HepG2 (cell line): ENCODE measurements around the gene WDR45B. TPM values are rescaled to one million over a fixed set of nuclear protein-coding genes. Genes with fewer than 3 reads are reported as not detected.

Experiments used
- ATAC-seq: fragments of 200-7000 bp; cut with Tn5 transposase; 3 replicates; pipeline ENCODE4 v1.9.1; 2020; ENCODE audit warnings: mild to moderate bottlenecking, moderate library complexity
- BruUV-seq: library from RNA; stranded (reverse); fragments of 400-500 nt; replicated peaks from 2 replicates; lab custom pipeline; 2021; lab: Mats Ljungman, UMichigan
- CTCF ChIA-PET: fragments of 300-600 bp; formaldehyde crosslinking; extraction: SDS; loops from one replicate; lab custom pipeline; 2021; ENCODE audit warnings: low total read pairs, inconsistent platforms, low intra/inter-chr PET ratio; lab: Yijun Ruan, JAX
- POLR2A ChIA-PET: fragments of 350-600 bp; sonication (Branson Sonifier 250); formaldehyde crosslinking; loops from one replicate; lab custom pipeline; 2020; ENCODE audit warnings: antibody characterized with exemption, inconsistent platforms; lab: Yijun Ruan, JAX
- DNase-seq: peaks from one replicate; pipeline ENCODE4 v3.0.0-alpha.2; 2015; ENCODE audit warnings: low spot score
- FAIRE-seq: peaks from 3 replicates; lab custom pipeline; 2011; peaks lifted over from hg19 to GRCh38; lab: Jason Lieb, UNC
- H2AFZ ChIP-seq: one replicate; pipeline ENCODE4 v1.6.1; 2011; ENCODE audit warnings: low read length, inconsistent platforms
- H3K27ac ChIP-seq: fragments of 300-600 bp; 3 replicates; pipeline ENCODE4 v1.8.0; 2011; ENCODE audit warnings: mixed run types, mild to moderate bottlenecking, mixed read lengths, low read length, inconsistent platforms; ENCODE audit not compliant: insufficient read depth; ENCODE audit errors: extremely low read length
- H3K27me3 ChIP-seq, 2 experiments: fragments of 200-600 bp in 1 of 2; 2 replicates in 1 of 2; 3 replicates in 1 of 2; pipeline versions ENCODE4 v1.6.0 to v1.8.0; 2011; ENCODE audit warnings: low read length in 2 of 2, mild to moderate bottlenecking in 2 of 2, moderate library complexity in 2 of 2, inconsistent platforms in 1 of 2; ENCODE audit not compliant: insufficient read depth in 2 of 2, control insufficient read depth in 1 of 2
- H3K36me3 ChIP-seq, 2 experiments: fragments of 200-600 bp in 1 of 2; replicated peaks in 1 of 2; 2 replicates in 1 of 2; 3 replicates in 1 of 2; pipeline versions ENCODE4 v1.5.1 to v1.8.0; 2011; ENCODE audit warnings: low read length in 2 of 2, inconsistent platforms in 1 of 2; ENCODE audit not compliant: insufficient read depth in 2 of 2, control insufficient read depth in 1 of 2
- H3K4me1 ChIP-seq: 2 replicates; pipeline ENCODE4 v1.5.1; 2012; ENCODE audit warnings: low read length, inconsistent platforms; ENCODE audit not compliant: insufficient read depth
- H3K4me2 ChIP-seq: 2 replicates; pipeline ENCODE4 v1.6.0; 2011; ENCODE audit warnings: low read depth, low read length, inconsistent platforms
- H3K4me3 ChIP-seq, 3 experiments: fragments of 200-600 bp in 1 of 3; sonication (generic), shearing (Covaris generic) in 1 of 3; replicated peaks in 1 of 3; 2 replicates each; pipeline ENCODE4 v1.5.1; 2011 to 2016; ENCODE audit warnings: low read length in 3 of 3, inconsistent platforms in 2 of 3, low read depth in 2 of 3, mild to moderate bottlenecking in 2 of 3, control low read depth in 1 of 3, mixed read lengths in 1 of 3; ENCODE audit not compliant: insufficient read depth in 1 of 3
- H3K79me2 ChIP-seq: one replicate; pipeline ENCODE4 v1.6.1; 2011; ENCODE audit warnings: low read length, inconsistent platforms; ENCODE audit not compliant: insufficient read depth
- H3K9ac ChIP-seq: 2 replicates; pipeline ENCODE4 v1.6.0; 2011; ENCODE audit warnings: mild to moderate bottlenecking, low read depth, low read length, inconsistent platforms; ENCODE audit not compliant: insufficient read depth
- H3K9me3 ChIP-seq: 2 replicates; pipeline ENCODE4 v1.5.1; 2012; ENCODE audit warnings: mild to moderate bottlenecking, low read length
- H4K20me1 ChIP-seq: 2 replicates; pipeline ENCODE4 v1.6.0; 2011; ENCODE audit warnings: inconsistent platforms, mild to moderate bottlenecking, low read length, moderate library complexity; ENCODE audit not compliant: insufficient read depth
- AGO2 ChIP-seq: fragments of 200-400 bp; formaldehyde crosslinking; optimal IDR thresholded peaks from 2 replicates; pipeline ENCODE3; 2017; ENCODE audit warnings: mild to moderate bottlenecking, low read depth, low read length, moderate library complexity
- ARID5B ChIP-seq: IDR thresholded peaks from 2 replicates; pipeline ENCODE4 v1.4.0; 2020; ENCODE audit warnings: mild to moderate bottlenecking, missing genetic modification reagents
- BORCS8-MEF2B ChIP-seq: sonication (generic); formaldehyde crosslinking; IDR thresholded peaks from 2 replicates; pipeline ENCODE4 v1.8.0; 2022; ENCODE audit warnings: mild to moderate bottlenecking, missing genetic modification reagents
- MAFF ChIP-seq: IDR thresholded peaks from 2 replicates; pipeline ENCODE4 v1.6.1; 2011; ENCODE audit warnings: low read depth, low read length, improper control_type of control experiment
- MTA1 ChIP-seq: sonication (generic); formaldehyde crosslinking; IDR thresholded peaks from 2 replicates; pipeline ENCODE4 v1.4.0; 2020; ENCODE audit warnings: missing genetic modification reagents, mild to moderate bottlenecking, borderline replicate concordance
- POLR2AphosphoS2 ChIP-seq: IDR thresholded peaks from 2 replicates; pipeline ENCODE4 v1.6.1; 2011; ENCODE audit warnings: low read depth, low read length, improper control_type of control experiment
- RBM22 ChIP-seq: fragments of 200-400 bp; formaldehyde crosslinking; optimal IDR thresholded peaks from 2 replicates; pipeline ENCODE3; 2017; ENCODE audit warnings: mild to moderate bottlenecking, low read length, moderate library complexity
- ZBTB7B ChIP-seq: sonication (generic); formaldehyde crosslinking; IDR thresholded peaks from 2 replicates; pipeline ENCODE4 v1.4.0; 2020; ENCODE audit warnings: missing genetic modification reagents
- ZNF280D ChIP-seq: sonication (generic); formaldehyde crosslinking; IDR thresholded peaks from 2 replicates; pipeline ENCODE4 v1.5.1; 2020; ENCODE audit warnings: mild to moderate bottlenecking, missing genetic modification reagents
- ZNF292 ChIP-seq: sonication (generic); formaldehyde crosslinking; IDR thresholded peaks from 2 replicates; pipeline ENCODE4 v1.8.1; 2022; ENCODE audit warnings: mild to moderate bottlenecking, low read depth, missing genetic modification reagents, borderline replicate concordance
- ZNF678 ChIP-seq: sonication (generic); formaldehyde crosslinking; IDR thresholded peaks from 2 replicates; pipeline ENCODE4 v1.4.0; 2020; ENCODE audit warnings: mild to moderate bottlenecking, missing genetic modification reagents
- WGBS: methylation state at CpG from one replicate; pipeline ENCODE4 v1.1.6; 2017; ENCODE audit warnings: low lambda C conversion rate; 5-methylcytosine and 5-hydroxymethylcytosine counted together
- in situ Hi-C: cut with HindIII; loops from 2 replicates; pipeline ENCODE4 v1.10.0; 2017; ENCODE audit warnings: low pct_unique_long_range_greater_than_20kb; ENCODE audit not compliant: extremely low pct_ligation_motif_present
- intact Hi-C: fragments of 100-400 bp; cut with micrococcal nuclease; formaldehyde crosslinking; loops from one replicate; pipeline ENCODE4 v1.10.0; 2022; ENCODE audit not compliant: unreplicated experiment
- polyA plus RNA-seq, 8 experiments: library from polyadenylated mRNA; depleted of rRNA in 3 of 8; stranded (reverse) in 7 of 8; unstranded in 1 of 8; fragments of >200 nt; fragmentation: Illumina TruSeq in 4 of 8; extraction: Trizol in 4 of 8; gene quantifications; 2 replicates each; pipeline versions ENCODE4 v1.2.1 to v1.2.3, GENCODE V29; 2011 to 2016; ENCODE audit warnings: low read depth in 4 of 8, missing spikeins in 1 of 8, mixed read lengths in 1 of 8; ENCODE audit not compliant: insufficient read depth in 1 of 8
- total RNA-seq, 5 experiments: library from RNA; depleted of rRNA; stranded (reverse); fragments of >200 nt; fragmentation: Illumina TruSeq; extraction: Trizol; gene quantifications; 2 replicates each; pipeline ENCODE4 v1.2.3, GENCODE V29; 2016; ENCODE audit warnings: low read depth in 1 of 5

WDR45B gene
- total and polyA plus RNA-seq, 2 of the 13 experiments (the other 11 are each of a cell fraction or from before 2014, with no cell fraction given), result 86.2 to 155 TPM

GRCh38 chr17:82595893-82596292 is 52.4 kb downstream of the WDR45B start:
- Histone ChIP-seq H3K9me3 (no peaks in the 10 kb centered on the region), H3K36me3 (peaks cover 37 to 60% of the 10 kb centered on the region in 2 experiments), H4K20me1 (peaks cover 16% of the 10 kb centered on the region; the same call in 1 of the 2 replicates), H3K27me3 (no peaks in the 10 kb centered on the region), H2AFZ (no peak overlapping the region), H3K4me3 (no peak overlapping the region), H3K27ac (no peak overlapping the region), H3K4me2 (no peak overlapping the region), H3K79me2 (no peaks in the 10 kb centered on the region), H3K4me1 (peaks cover 27% of the 10 kb centered on the region), H3K9ac (no peak overlapping the region)
- CTCF ChIA-PET, result no interaction called here
- POLR2A ChIA-PET, result no interaction called here
- intact Hi-C loops (no loop called here), in situ Hi-C loops (no loop called here)
- DNase-seq (no peak), FAIRE-seq (no peak), ATAC-seq (no peak)
- BruUV-seq, result no TSS peak
- no peak for TF ChIP-seq ZNF292 (CRISPR knock-in tag)
- peak; percentile 62 for TF ChIP-seq RBM22
- TF ChIP-seq MTA1 (CRISPR knock-in tag), result 0 out of 2 replicates have a peak, but pooled peaks have one; percentile 17
- TF ChIP-seq ZNF678 (CRISPR knock-in tag), result no peak
- TF ChIP-seq ZNF280D, result no peak
- TF ChIP-seq AGO2, result peak; percentile 49
- TF ChIP-seq POLR2AphosphoS2, result 0 out of 2 replicates have a peak, but pooled peaks have one; percentile 11
- TF ChIP-seq ARID5B (CRISPR knock-in tag), result no peak
- no peak for TF ChIP-seq ZBTB7B (CRISPR knock-in tag)
- TF ChIP-seq MAFF, result no peak
- peak; percentile 42; the same call in 1 of the 2 replicates for TF ChIP-seq BORCS8-MEF2B (CRISPR knock-in tag)
- WGBS, result 96% methylated on average over 20 of the region's 21 CpGs
